Skeletal muscle tissue (tissue), 4 donors: ENCODE results near the gene MRPS34. TPM values are rescaled to one million over a fixed set of nuclear protein-coding genes. Genes with fewer than 3 reads are reported as not detected.

Experiments
- H3K27ac ChIP-seq: one replicate; pipeline ENCODE4 v1.7.0; 2013; ENCODE audit warnings: mild to moderate bottlenecking, low read depth, low read length, inconsistent platforms
- H3K27me3 ChIP-seq, 3 donors: one replicate each; pipeline ENCODE4 v1.7.0; 2013; ENCODE audit warnings: low read length in 3 of 3; ENCODE audit not compliant: control insufficient read depth in 3 of 3, insufficient read depth in 3 of 3
- H3K36me3 ChIP-seq, 3 donors: one replicate each; pipeline ENCODE4 v1.7.0; 2013; ENCODE audit warnings: low read length in 3 of 3; ENCODE audit not compliant: control insufficient read depth in 3 of 3, insufficient read depth in 3 of 3
- H3K4me1 ChIP-seq, 3 donors: one replicate each; pipeline ENCODE4 v1.7.0; 2013; ENCODE audit warnings: low read length in 3 of 3, mild to moderate bottlenecking in 3 of 3; ENCODE audit not compliant: control insufficient read depth in 3 of 3, insufficient read depth in 3 of 3
- H3K4me3 ChIP-seq, 3 donors: one replicate each; pipeline ENCODE4 v1.7.0; 2013; ENCODE audit warnings: low read length in 3 of 3
- H3K9ac ChIP-seq, 3 donors: one replicate each; pipeline ENCODE4 v1.7.0; 2013; ENCODE audit warnings: low read length in 3 of 3, mild to moderate bottlenecking in 3 of 3, moderate library complexity in 2 of 3, low read depth in 1 of 3
- H3K9me3 ChIP-seq, 3 donors: one replicate each; pipeline ENCODE4 v1.7.0; 2013; ENCODE audit warnings: low read length in 3 of 3; ENCODE audit not compliant: control insufficient read depth in 3 of 3
- total RNA-seq: library from RNA; depleted of rRNA; stranded (reverse); fragments of >200 nt; gene quantifications from one replicate; pipeline ENCODE4 v1.2.3, GENCODE V29; 2014
- donor health status: Osteomylitis.

Gene MRPS34
- total RNA-seq, 1 donor from 2014 or later, result 17.7 TPM

GRCh38 chr16:1770328-1771187 lies 2.4 kb downstream of the MRPS34 start:
- Histone ChIP-seq H3K4me1 (peaks cover 29 to 47% (median 37%) of the 10 kb centered on the region in 3 donors), H3K9ac (peak overlapping the region; percentile 70 to 95 (median 70)), H3K9me3 (no peaks in the 10 kb centered on the region), H3K36me3 (peaks cover 27 to 34% (median 32%) of the 10 kb centered on the region in 3 donors), H3K27ac (peak overlapping the region; percentile 30), H3K27me3 (no peaks in the 10 kb centered on the region), H3K4me3 (peak overlapping the region; percentile 66 to 90 (median 90))

DNA sequence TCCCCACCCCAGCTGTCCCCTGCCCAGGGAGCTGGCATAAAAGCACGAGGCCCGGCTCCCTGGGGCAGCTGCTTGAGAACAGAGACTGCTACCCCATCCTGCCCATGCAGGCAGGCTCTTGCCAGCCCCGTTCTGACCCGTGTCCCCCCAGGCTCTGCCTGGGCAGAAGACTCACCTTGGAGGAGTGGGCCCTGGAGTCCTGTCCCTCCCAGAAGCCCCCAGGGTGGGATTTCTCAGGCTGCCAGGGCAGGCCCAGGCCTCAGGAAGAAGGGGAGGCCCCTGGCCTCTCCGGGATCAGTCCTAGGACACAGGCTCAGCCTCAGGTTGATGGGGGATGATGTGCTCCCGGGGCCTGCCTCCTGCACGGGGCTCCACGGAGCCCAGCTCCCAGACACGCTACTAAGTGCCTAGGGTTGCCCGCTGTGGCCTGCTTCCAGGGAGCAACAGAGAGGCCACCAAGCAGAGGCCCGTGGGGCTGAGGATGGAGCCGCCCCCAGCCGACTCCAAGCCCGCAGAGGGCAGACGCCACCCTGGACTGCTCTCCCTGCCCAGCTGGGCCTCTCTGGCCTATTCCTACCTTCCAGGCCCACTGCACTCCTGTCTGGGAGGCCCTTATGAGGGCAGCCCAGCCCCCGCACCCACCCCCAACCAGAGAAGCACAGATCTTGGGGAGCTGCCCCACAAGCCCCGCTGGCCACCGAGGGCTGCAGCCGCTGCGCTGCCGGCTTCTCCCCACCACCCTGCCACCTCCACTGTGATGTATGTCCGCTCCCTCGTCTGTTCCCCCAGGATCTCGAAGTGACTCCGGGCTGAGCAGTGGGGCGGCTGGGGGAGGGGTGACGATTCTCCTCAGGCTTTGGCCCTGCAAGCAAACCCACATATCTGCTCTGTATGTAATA lies 3.3 kb downstream of the MRPS34 start:
- Histone ChIP-seq H3K4me3 (peak overlapping the region in 2 of 3 donors; percentile 6 to 90), H3K9me3 (no peaks in the 10 kb centered on the region), H3K9ac (peak overlapping the region in 2 of 3 donors; percentile 70 to 95), H3K27me3 (no peaks in the 10 kb centered on the region), H3K27ac (no peak overlapping the region), H3K36me3 (peaks cover 29 to 34% (median 34%) of the 10 kb centered on the region in 3 donors), H3K4me1 (peaks cover 26 to 38% (median 32%) of the 10 kb centered on the region in 3 donors)

DNA sequence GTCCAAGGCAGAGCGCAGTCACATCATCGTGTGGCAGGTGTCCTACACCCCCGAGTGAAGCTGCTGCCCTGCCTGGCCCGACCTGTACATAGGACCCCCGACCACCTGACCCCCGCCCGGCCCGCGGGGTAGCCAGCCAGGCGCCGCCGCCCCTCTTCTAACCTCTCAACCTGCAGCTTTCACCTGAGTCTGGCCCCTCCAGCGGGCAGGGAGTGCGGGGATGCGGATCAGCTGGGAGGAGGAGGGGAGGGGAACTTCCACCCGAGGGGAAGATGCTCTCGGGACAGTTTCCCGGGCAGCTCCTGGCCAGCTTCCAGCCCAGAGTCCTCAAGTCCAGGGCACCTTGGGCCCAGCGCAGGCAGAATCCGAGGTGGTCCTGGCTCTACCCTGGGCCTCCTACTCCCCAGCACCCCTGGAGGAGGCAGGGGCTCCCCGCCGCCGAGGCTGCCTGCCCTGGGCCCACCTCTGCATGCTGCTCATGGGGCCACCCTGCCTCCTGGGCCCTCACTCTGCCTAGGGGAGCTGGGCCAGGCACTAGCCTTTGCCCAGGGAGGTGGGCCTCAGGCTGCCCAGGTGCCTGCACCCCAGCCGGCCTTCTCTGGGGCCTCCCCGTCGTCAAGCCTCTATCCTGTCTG lies 4.0 kb downstream of the MRPS34 start:
- Histone ChIP-seq H3K9me3 (no peaks in the 10 kb centered on the region), H3K4me1 (peaks cover 18 to 30% (median 24%) of the 10 kb centered on the region in 3 donors), H3K9ac (no peak overlapping the region), H3K36me3 (peaks cover 30 to 42% (median 40%) of the 10 kb centered on the region in 3 donors), H3K4me3 (no peak overlapping the region), H3K27ac (no peak overlapping the region), H3K27me3 (no peaks in the 10 kb centered on the region)

DNA sequence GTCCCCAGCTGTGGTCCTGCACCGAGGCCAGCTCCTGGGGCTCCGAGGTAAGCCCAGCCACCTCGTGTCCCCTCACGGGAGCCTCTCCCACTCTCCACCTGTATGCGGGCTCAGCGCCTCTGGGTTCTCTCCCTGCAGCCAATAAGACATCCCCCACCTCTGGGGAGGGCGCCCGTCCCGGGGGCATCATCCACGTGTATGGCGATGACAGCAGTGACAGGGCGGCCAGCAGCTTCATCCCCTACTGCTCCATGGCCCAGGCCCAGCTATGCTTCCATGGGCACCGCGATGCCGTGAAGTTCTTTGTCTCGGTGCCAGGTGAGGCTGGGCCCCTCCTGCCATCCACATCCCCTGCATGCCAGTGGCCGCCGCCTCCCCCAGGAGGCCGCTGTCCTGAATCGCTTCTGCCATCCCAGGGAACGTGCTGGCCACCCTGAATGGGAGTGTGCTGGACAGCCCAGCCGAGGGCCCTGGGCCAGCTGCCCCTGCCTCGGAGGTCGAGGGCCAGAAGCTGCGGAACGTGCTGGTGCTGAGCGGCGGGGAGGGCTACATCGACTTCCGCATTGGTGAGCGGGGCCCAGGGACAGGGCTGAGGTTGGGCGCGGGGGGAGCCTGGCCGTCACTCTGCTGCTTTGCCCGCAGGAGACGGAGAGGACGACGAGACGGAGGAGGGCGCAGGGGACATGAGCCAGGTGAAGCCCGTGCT lies 4.7 kb downstream of the MRPS34 start:
- H3K27ac ChIP-seq, result no peak overlapping the region
- no peaks in the 10 kb centered on the region for H3K27me3 ChIP-seq
- no peak overlapping the region for H3K4me3 ChIP-seq
- H3K9me3 ChIP-seq, result no peaks in the 10 kb centered on the region
- peaks cover 31 to 43% (median 40%) of the 10 kb centered on the region in 3 donors for H3K36me3 ChIP-seq
- H3K4me1 ChIP-seq, result peaks cover 13 to 24% (median 20%) of the 10 kb centered on the region in 3 donors
- H3K9ac ChIP-seq, result no peak overlapping the region

DNA sequence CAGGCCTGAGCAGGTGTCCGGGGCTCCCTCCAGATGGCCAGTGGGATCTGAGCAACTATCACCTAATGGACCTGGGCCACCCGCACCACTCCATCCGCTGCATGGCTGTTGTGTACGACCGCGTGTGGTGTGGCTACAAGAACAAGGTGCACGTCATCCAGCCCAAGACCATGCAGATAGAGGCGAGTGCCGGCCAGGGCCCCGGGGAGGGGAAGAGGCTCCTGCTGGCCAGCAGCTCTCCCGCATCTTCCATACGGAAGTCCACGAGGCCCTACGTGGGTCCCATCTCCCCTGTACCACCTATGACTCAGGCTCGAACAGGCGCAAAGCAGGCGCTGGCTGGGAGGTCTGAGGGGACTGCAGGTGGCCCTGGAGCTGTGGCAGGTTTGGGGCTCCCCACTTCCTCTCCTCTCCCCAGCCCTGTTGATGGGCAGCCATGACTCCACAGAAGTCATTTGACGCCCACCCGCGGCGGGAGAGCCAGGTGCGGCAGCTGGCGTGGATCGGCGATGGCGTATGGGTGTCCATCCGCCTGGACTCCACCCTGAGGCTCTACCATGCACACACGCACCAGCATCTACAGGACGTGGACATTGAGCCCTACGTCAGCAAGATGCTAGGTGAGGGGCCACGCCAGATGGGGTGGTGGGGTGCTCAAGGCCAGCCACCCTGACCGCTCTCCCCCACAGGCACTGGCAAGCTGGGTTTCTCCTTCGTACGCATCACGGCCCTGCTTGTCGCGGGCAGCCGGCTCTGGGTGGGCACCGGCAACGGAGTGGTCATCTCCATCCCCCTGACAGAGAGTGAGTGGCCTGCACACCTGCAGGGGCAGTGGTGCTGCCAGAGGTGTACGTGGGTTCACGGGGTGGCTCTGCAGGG lies 5.6 kb downstream of the MRPS34 start:
- Histone ChIP-seq H3K9me3 (no peaks in the 10 kb centered on the region), H3K27me3 (no peaks in the 10 kb centered on the region), H3K4me1 (peaks cover 13 to 21% (median 18%) of the 10 kb centered on the region in 3 donors), H3K36me3 (peaks cover 35 to 51% (median 46%) of the 10 kb centered on the region in 3 donors), H3K9ac (no peak overlapping the region), H3K27ac (no peak overlapping the region), H3K4me3 (no peak overlapping the region)

DNA sequence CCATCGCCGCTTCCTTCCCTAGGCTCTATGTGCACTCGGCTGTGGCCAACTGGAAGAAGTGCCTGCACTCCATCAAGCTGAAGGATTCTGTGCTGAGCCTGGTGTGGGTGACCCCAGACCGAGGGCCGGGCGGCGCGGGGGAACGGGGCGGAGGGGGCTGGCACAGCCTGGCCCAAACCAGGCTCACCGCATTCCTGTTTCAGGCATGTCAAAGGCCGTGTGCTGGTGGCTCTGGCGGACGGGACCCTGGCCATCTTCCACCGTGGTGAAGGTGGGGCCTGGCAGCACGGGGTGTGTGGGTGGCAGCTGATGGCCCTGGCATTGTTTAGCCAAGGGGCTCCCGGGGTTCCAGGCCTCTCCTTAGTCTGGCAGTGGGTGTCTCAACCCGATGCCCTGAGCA lies 6.2 kb downstream of the MRPS34 start:
- H3K36me3 ChIP-seq, result peaks cover 38 to 53% (median 49%) of the 10 kb centered on the region in 3 donors
- no peaks in the 10 kb centered on the region for H3K27me3 ChIP-seq
- no peak overlapping the region for H3K9ac ChIP-seq
- H3K27ac ChIP-seq, result no peak overlapping the region
- no peaks in the 10 kb centered on the region for H3K9me3 ChIP-seq
- peaks cover 6 to 15% (median 11%) of the 10 kb centered on the region in 3 donors for H3K4me1 ChIP-seq
- H3K4me3 ChIP-seq, result no peak overlapping the region

DNA sequence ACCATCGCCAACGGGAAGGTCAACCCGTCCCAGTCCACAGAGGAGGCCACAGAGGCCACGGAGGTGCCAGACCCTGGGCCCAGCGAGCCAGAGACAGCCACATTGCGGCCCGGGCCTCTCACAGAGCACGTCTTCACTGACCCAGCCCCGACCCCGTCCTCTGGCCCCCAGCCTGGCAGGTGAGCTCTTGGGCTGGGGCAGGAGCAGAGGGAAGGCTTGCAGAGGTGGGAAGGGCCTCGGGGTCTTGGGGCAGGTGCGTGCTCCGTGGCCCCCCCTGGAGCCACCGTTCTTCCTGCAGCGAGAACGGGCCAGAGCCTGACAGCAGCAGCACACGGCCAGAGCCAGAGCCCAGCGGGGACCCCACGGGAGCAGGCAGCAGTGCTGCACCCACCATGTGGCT lies 6.7 kb downstream of the MRPS34 start:
- Histone ChIP-seq H3K27me3 (no peaks in the 10 kb centered on the region), H3K36me3 (peaks cover 38 to 53% (median 50%) of the 10 kb centered on the region in 3 donors), H3K4me1 (peaks cover 6 to 14% (median 11%) of the 10 kb centered on the region in 3 donors), H3K27ac (no peak overlapping the region), H3K4me3 (no peak overlapping the region), H3K9ac (no peak overlapping the region), H3K9me3 (no peaks in the 10 kb centered on the region)

- Histone ChIP-seq H3K27me3 (no peaks in the 10 kb centered on the region), H3K9ac (no peak overlapping the region), H3K9me3 (no peaks in the 10 kb centered on the region), H3K4me1 (peaks cover 6 to 13% (median 11%) of the 10 kb centered on the region in 3 donors), H3K36me3 (peaks cover 41 to 56% (median 54%) of the 10 kb centered on the region in 3 donors), H3K4me3 (no peak overlapping the region), H3K27ac (no peak overlapping the region)
Measured at GRCh38 chr16:1765826-1766225, 7.1 kb downstream of the MRPS34 start.
